Bronchial epithelial cell (primary cell): ENCODE measurements around the gene GCKR. TPM values are rescaled to one million over a fixed set of nuclear protein-coding genes. Genes with fewer than 3 reads are reported as not detected.

Experiments
- DNase-seq: peaks from one replicate; pipeline ENCODE4 v3.0.0-alpha.2; 2010; ENCODE audit warnings: low read depth
- FAIRE-seq: peaks from 2 replicates; lab custom pipeline; 2011; peaks lifted over from hg19 to GRCh38; lab: Jason Lieb, UNC
- H3K27me3 ChIP-seq: 2 replicates; pipeline ENCODE4 v1.5.1; 2011; ENCODE audit warnings: low read length; ENCODE audit not compliant: control insufficient read depth, insufficient read depth
- H3K36me3 ChIP-seq: 2 replicates; pipeline ENCODE4 v1.5.1; 2011; ENCODE audit warnings: low read length; ENCODE audit not compliant: control insufficient read depth, insufficient read depth
- H3K4me3 ChIP-seq: 2 replicates; pipeline ENCODE4 v1.5.1; 2011; ENCODE audit warnings: mild to moderate bottlenecking, low read depth, low read length, control low read depth
- CTCF ChIP-seq: IDR thresholded peaks from 2 replicates; pipeline ENCODE4 v1.5.1; 2011; ENCODE audit warnings: mild to moderate bottlenecking, moderate library complexity, low read length, control low read depth, inconsistent platforms; ENCODE audit not compliant: insufficient read depth, severe bottlenecking
- total RNA-seq: library from RNA; depleted of rRNA; stranded (reverse); fragments of >200 nt; gene quantifications from 2 replicates; pipeline ENCODE4 v1.2.1, GENCODE V29; 2014

Gene GCKR
- total RNA-seq, 1 donor from 2014 or later: not detected

- H3K36me3 ChIP-seq: no peaks in the 10 kb centered on the region
- H3K27me3 ChIP-seq: peaks cover 2% of the 10 kb centered on the region
- TF ChIP-seq CTCF: no peak
- DNase-seq: no peak
- H3K4me3 ChIP-seq: no peak overlapping the region
- FAIRE-seq: no peak
These were observed 21.6 kb downstream of the GCKR start for GRCh38 chr2:27518113-27518781.

- FAIRE-seq: no peak
- H3K27me3 ChIP-seq: peaks cover 2% of the 10 kb centered on the region
- no peak for DNase-seq
- no peaks in the 10 kb centered on the region for H3K36me3 ChIP-seq
- H3K4me3 ChIP-seq: no peak overlapping the region
- no peak for TF ChIP-seq CTCF
These were observed 22.1 kb downstream of the GCKR start for GRCh38 chr2:27518782-27519113.

- no peaks in the 10 kb centered on the region for H3K36me3 ChIP-seq
- peaks cover 2% of the 10 kb centered on the region for H3K27me3 ChIP-seq
- TF ChIP-seq CTCF: no peak
- no peak for DNase-seq
- FAIRE-seq: no peak
- no peak overlapping the region for H3K4me3 ChIP-seq
These were observed 23.7 kb downstream of the GCKR start for GRCh38 chr2:27520316-27520715.

GRCh38 chr2:27522400-27522945, 25.8 kb downstream of the GCKR start:
- no peak for TF ChIP-seq CTCF
- DNase-seq: no peak
- Histone ChIP-seq H3K36me3 (no peaks in the 10 kb centered on the region), H3K4me3 (no peak overlapping the region), H3K27me3 (peaks cover 2% of the 10 kb centered on the region)
- no peak for FAIRE-seq

- H3K4me3 ChIP-seq: no peak overlapping the region
- no peaks in the 10 kb centered on the region for H3K27me3 ChIP-seq
- peak; percentile 39 for DNase-seq
- TF ChIP-seq CTCF: no peak
- FAIRE-seq: no peak
- no peaks in the 10 kb centered on the region for H3K36me3 ChIP-seq
These were observed 30.5 kb downstream of the GCKR start for GRCh38 chr2:27527182-27527581.

- Histone ChIP-seq H3K36me3 (no peaks in the 10 kb centered on the region), H3K27me3 (no peaks in the 10 kb centered on the region), H3K4me3 (no peak overlapping the region)
- FAIRE-seq: no peak
- no peak for DNase-seq
- no peak for TF ChIP-seq CTCF
These were observed 35.3 kb downstream of the GCKR start for GRCh38 chr2:27531983-27532382.
